GM18505 (cell line): ENCODE data around the gene PPP2R5D.

Experiments used
- ATAC-seq: cut with Tn5 transposase; IDR thresholded peaks from one replicate; pipeline ENCODE4 v1.9.1; 2021; ENCODE audit not compliant: unreplicated experiment
- POLR2A ChIP-seq: IDR thresholded peaks from 4 replicates; pipeline ENCODE4 v1.6.1; 2011; ENCODE audit warnings: borderline replicate concordance; ENCODE audit not compliant: insufficient read depth, insufficient read length; ENCODE audit errors: extremely low read depth

Gene PPP2R5D

DNA sequence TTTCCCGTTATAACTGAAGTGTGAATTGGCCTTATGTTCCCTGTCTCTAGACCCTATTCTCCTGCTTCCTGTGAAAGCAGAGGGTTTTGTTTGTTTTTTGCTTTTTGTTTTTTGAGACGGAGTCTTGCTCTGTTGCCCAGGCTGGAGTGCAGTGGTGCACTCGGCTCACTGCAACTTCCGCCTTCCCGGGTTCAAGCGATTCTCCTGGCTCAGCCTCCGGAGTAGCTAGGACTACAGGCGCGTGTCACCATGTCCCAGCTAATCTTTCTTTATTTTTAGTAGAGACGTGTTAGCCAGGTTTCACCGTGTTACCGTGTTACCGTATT, 24.5 kb upstream of the PPP2R5D start:
- no peak for ATAC-seq
- no peak for TF ChIP-seq POLR2A

DNA sequence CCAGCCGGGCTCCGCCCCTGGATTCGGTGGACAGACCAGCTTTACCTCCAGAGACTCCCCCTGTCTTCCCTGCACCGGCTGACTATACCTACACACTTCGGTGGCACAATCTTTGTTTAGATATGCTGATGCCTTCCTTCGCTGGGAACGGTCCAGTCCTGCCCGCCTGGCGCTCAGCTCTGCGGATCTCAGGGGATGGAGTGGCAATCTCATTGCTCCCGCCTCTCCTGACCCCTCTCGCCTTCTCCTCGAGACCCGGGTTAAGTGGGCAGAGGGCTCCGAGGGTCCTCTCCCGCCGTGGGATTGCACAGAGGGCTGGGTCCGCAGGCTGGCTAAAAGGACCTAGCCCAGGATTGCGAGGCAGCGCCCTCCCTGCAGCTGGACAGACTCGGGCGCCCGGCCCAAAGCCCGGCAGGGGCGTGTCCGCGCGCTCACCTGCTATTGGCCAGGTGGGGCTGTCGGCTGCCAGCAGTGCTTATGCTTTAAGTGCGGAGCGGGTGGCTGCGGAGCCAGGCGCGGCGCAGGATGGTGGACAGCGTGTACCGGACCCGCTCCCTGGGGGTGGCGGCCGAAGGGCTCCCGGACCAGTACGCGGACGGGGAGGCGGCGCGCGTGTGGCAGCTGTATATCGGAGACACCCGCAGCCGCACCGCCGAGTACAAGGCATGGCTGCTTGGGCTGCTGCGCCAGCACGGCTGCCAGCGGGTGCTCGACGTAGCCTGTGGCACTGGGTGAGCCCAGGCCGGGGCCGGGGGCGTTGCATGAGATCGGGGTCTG, 23.9 kb upstream of the PPP2R5D start, which contains the start of gene GNMT:
GNMT (plus strand) TSS at position 512 of the 777 bp plus-strand sequence; CDS start at position 526, 14 bp downstream.
- ATAC-seq: no peak
- no peak for TF ChIP-seq POLR2A

DNA sequence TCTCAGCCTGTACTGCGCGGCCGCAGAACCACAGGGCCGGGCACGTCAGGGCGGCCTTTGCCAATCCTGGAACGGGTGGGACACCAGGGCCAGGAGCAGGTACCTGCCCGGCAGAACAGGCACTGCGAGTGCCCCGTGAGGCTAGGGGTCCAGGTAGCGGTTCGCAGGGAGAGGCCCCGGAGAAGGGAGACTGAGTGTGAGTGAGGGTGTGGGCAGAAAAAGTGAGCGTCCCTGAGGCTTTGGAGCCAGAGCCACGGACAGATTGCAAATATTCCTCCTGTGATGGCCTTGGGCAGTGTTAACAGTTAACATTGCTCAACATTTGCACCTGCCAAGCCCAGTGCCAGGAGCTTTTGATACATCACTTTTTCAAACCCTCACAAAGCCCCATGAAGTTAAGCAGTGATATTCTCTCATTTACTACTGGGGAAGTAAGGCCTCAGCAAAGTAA, 23.3 kb upstream of the PPP2R5D start:
- no peak for ATAC-seq
- no peak for TF ChIP-seq POLR2A

DNA sequence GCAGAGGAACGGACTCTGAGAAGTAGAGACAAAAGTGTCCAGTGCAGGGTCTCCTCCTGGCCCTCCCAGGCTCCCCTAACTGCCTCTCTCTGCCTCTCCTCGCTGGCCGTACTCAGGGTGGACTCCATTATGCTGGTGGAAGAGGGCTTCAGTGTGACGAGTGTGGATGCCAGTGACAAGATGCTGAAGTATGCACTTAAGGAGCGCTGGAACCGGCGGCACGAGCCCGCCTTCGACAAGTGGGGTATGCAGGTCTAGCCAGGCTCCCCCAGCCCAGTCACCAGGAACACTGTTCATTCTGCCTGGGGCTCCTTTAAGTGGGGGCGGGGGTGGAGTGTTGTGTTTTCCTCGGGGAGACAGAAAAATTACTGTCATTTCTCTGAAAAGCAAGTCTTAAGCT, 22.3 kb upstream of the PPP2R5D start:
- TF ChIP-seq POLR2A: no peak
- ATAC-seq: no peak

DNA sequence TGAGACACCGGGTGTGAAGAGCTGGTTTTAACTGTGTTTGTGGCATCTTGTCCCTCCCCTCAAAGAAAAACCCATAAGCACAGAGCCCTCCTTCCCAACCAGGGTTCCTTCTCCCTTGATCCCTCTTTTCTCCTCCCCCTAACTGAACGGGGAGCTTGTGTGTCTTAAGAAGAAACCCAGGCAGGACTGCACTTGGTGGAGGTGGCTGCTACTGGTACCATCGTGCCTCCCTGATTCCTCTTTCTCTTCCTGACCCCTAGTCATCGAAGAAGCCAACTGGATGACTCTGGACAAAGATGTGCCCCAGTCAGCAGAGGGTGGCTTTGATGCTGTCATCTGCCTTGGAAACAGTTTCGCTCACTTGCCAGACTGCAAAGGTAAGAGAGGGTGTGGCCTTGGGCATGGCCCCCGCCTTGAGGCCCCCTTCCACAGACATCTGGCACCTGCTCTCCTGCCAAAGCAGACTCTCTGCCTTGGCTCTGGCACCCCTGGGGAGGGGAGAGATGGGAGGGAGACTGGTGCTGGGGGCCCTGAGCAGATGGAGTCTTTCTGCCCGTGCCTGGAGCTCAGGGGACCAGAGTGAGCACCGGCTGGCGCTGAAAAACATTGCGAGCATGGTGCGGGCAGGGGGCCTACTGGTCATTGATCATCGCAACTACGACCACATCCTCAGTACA, 21.7 kb upstream of the PPP2R5D start:
- no peak for ATAC-seq
- TF ChIP-seq POLR2A: no peak

DNA sequence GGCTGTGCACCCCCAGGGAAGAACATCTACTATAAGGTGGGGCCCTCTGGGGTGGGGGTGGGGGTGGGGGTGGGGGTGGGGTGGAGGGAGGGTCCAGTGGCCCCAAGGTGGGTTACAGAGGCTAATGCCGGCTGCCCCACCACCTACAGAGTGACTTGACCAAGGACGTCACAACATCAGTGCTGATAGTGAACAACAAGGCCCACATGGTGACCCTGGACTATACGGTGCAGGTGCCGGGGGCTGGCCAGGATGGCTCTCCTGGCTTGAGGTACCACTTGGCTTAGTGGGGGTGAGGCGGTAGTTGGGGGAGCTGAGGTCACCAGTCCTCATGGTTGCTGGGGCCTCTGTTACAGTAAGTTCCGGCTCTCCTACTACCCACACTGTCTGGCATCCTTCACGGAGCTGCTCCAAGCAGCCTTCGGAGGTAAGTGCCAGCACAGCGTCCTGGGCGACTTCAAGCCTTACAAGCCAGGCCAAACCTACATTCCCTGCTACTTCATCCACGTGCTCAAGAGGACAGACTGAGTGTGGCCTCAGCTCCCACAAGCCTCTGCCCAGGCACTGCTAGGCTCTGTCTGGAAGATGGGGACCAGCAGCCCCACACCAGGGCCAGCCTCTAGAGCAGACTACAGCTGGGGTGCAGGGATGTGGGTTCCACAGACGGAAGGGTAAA, 21.1 kb upstream of the PPP2R5D start:
- TF ChIP-seq POLR2A: no peak
- ATAC-seq: no peak

DNA sequence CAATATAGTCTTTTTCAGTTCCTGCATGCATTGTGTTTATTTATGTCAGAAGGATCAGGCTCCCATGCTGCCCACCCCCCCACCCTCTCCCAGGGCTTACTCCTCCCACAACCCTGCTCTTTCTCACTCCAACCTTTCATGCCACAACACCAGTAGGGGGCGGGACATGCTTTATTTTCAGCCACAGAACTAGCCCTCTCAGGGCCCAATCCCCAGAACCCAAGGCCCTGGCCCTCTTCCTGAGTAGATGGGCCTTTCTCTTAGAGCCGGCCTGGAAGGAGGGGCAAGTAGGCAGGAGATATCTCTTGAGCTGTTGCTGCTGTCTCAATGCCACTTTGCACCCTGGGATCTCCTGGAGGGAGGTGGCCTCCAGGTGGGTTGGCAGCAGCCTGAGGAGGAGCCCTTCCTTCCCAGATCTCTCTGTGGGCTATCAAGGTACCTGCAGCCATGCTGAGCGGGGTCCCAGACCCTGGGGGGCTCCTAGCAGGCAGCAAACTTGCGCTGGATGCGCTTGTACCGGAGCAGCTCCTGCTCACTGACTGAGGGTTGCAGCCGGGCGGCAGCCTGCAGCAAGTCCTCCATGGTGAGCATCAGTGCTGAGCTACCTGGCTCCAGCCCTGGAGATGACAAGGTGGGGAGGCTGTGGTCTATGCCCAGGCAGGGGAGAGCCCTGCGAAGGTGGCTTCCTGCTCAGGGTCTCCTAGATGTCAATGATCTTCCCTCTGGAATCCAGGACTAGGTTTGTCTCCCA, 20.3 kb upstream of the PPP2R5D start:
- no peak for TF ChIP-seq POLR2A
- ATAC-seq: no peak

DNA sequence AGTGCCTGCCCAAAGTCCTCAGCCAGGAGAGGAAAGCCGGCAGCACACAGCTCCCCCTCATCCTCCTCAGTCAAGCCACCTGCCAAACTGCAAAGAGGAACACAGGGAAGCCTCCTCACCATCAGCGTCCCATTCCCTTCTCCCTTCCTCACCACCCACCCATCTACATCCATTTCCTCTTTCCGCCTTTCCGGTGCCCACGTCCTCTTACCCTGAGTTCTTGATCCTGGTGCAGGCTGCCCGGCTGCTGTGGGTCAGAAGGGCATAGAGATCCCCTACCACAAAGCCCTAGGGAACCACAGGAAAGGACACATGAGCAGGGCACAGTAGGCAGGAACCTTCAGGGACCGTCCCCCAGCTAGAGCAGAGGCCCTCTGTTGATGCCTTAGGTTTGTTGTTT, 17.8 kb upstream of the PPP2R5D start:
- no peak for ATAC-seq
- TF ChIP-seq POLR2A: no peak

DNA sequence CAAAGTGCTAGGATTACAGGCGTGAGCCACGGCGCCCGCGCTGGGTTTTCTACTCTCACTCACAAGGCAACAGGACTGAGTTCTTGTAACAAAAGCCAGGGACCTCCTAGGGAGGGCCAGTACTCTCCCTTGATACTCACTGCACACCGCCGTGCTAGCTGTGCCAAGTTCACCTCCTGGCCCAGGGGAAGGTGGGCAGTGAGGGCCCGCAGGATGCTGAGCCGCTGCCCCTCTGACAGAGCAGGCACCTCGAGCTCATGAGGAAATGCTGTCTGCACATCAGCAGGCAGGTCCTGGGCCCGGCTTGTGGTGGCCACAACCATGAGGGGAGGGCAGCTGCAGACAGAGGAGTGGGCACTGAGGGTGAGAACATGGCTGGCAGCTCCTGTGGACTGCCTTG, 17.1 kb upstream of the PPP2R5D start:
- TF ChIP-seq POLR2A: no peak
- no peak for ATAC-seq

DNA sequence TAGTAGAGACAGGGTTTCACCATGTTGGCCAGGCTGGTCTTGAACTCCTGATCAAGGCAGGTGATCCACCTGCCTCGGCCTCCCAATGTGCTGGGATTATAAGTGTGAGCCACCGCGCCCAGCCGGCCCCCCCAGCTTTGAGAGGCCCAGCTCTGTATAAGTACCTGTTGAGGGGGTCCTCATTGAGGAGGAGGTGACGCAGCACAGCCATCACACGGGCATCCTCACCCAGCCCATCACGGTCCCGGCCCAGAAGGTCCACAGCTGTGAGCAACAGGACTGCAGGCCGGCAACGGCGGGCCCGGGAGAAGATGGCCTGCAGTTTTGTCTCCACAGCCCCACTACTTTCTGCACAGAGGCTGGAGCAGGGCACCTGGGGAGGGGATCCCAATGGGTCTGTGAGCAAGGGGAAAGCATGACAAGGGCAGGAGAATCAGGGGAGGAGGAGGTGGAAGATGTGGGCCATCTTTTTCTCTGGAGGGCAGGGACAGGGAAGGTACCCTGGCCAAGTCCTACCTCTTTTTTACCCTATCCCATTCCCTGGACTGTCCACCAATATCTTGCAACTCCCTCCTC, 16.2 kb upstream of the PPP2R5D start:
- ATAC-seq: no peak
- TF ChIP-seq POLR2A: no peak

DNA sequence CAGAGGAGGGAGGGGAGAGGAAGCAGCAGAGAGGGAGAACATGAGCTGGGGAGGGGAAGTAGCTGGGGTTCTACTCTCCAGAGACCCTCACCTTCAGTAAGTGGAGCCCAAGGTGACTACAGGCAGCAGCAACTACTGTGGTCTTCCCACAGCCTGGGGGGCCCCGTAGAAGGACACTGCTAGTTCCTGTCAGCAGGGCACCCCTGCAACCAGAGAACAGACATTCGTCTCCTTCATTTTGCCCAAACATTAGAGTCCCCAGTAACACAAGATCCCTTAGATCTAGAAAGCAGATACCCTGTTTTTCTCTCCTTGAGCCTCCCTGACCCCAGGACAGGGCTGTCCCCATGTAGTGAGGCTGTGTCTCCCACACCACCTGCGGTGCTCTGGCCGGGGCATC, 15.6 kb upstream of the PPP2R5D start:
- no peak for ATAC-seq
- no peak for TF ChIP-seq POLR2A

DNA sequence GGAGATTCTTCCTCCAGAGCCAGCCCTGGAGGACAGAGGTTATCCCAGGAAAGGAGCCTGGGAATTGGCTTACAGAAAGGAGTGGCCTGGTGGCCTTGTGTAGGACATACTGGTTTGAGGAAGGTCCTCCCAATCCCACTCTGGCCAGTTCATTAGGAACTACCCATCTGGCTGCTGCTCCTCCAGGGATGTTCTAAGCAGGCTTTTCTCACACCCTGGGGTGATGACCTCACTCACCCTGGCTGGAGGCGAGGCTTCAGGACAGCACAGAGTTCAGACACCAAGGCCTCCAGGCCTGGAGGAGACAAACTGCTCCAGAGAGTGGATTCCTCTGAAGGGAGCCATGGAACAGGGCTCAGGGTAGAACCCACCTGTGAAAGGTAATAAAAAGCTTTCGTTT, 14.9 kb upstream of the PPP2R5D start:
- ATAC-seq: no peak
- TF ChIP-seq POLR2A: no peak

DNA sequence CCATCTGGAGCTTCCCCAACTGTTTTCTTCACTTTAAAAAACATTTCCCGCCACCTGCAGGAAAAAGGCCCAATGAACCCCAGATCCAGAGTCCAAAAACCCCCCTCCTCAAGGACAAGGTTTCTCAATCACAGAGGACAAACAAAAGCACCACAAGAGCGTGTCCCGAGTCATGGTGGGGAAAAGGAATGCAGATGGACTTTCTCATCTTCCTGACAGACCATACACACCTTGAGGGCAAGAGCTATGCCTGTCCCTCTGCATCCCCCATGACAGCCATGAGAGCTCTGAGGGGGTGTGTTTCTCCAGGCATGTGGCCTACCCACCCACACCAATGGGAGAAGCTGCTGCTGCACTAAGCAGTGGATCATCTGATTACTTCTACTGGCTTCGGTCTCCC, 14.4 kb upstream of the PPP2R5D start:
- ATAC-seq: no peak
- TF ChIP-seq POLR2A: no peak
